ENCODE results near the gene IFNE. TPM values are rescaled to one million over a fixed set of nuclear protein-coding genes. Genes with fewer than 3 reads are reported as not detected.

The IFNE gene
- total RNA-seq, 1 donor from 2014 or later: not detected

- peaks cover 9% of the 10 kb centered on the region for H3K9me3 ChIP-seq (replicated peaks)
- no peaks in the 10 kb centered on the region for H3K4me1 ChIP-seq
- H3K27me3 ChIP-seq (ENCODE audit: low read depth): peaks cover 12% of the 10 kb centered on the region
- no peak for DNase-seq
- no peaks in the 10 kb centered on the region for H3K36me3 ChIP-seq
- no peak overlapping the region for H3K27ac ChIP-seq (replicated peaks)
- H3K4me3 ChIP-seq: no peak overlapping the region
- TF ChIP-seq CTCF (IDR thresholded peaks at IDR 0.05; ENCODE audit: borderline replicate concordance): no peak
- intact Hi-C loops (cut with micrococcal nuclease): no loop called here
These were observed 41.2 kb upstream of the IFNE start for GRCh38 chr9:21523021-21524014.

- TF ChIP-seq CTCF (IDR thresholded peaks at IDR 0.05; ENCODE audit: borderline replicate concordance): no peak
- H3K4me3 ChIP-seq: no peak overlapping the region
- intact Hi-C loops (cut with micrococcal nuclease): no loop called here
- H3K36me3 ChIP-seq: no peaks in the 10 kb centered on the region
- DNase-seq: no peak
- no peak overlapping the region for H3K27ac ChIP-seq (replicated peaks)
- H3K4me1 ChIP-seq: no peaks in the 10 kb centered on the region
- peaks cover 9% of the 10 kb centered on the region for H3K9me3 ChIP-seq (replicated peaks)
- H3K27me3 ChIP-seq (ENCODE audit: low read depth): peaks cover 2% of the 10 kb centered on the region
These were observed 40.2 kb upstream of the IFNE start for GRCh38 chr9:21522348-21522747.

GRCh38 chr9:21521448-21521847 lies 39.3 kb upstream of the IFNE start:
- no peak for TF ChIP-seq CTCF (IDR thresholded peaks at IDR 0.05; ENCODE audit: borderline replicate concordance)
- intact Hi-C loops (cut with micrococcal nuclease): no loop called here
- Histone ChIP-seq H3K27me3 (ENCODE audit: low read depth) (no peaks in the 10 kb centered on the region), H3K9me3 (replicated peaks) (peaks cover 9% of the 10 kb centered on the region), H3K4me3 (no peak overlapping the region), H3K27ac (replicated peaks) (no peak overlapping the region), H3K4me1 (no peaks in the 10 kb centered on the region), H3K36me3 (no peaks in the 10 kb centered on the region)
- no peak for DNase-seq

GRCh38 chr9:21520501-21521228 lies 38.6 kb upstream of the IFNE start:
- Histone ChIP-seq H3K9me3 (replicated peaks) (peaks cover 9% of the 10 kb centered on the region), H3K27me3 (ENCODE audit: low read depth) (no peaks in the 10 kb centered on the region), H3K27ac (replicated peaks) (no peak overlapping the region), H3K4me3 (no peak overlapping the region), H3K4me1 (no peaks in the 10 kb centered on the region), H3K36me3 (no peaks in the 10 kb centered on the region)
- intact Hi-C loops (cut with micrococcal nuclease): no loop called here
- DNase-seq: no peak
- no peak for TF ChIP-seq CTCF (IDR thresholded peaks at IDR 0.05; ENCODE audit: borderline replicate concordance)

- H3K36me3 ChIP-seq: no peaks in the 10 kb centered on the region
- no peak for TF ChIP-seq CTCF (IDR thresholded peaks at IDR 0.05; ENCODE audit: borderline replicate concordance)
- peaks cover 9% of the 10 kb centered on the region for H3K9me3 ChIP-seq (replicated peaks)
- no peaks in the 10 kb centered on the region for H3K27me3 ChIP-seq (ENCODE audit: low read depth)
- no peak overlapping the region for H3K4me3 ChIP-seq
- intact Hi-C loops (cut with micrococcal nuclease): no loop called here
- no peaks in the 10 kb centered on the region for H3K4me1 ChIP-seq
- H3K27ac ChIP-seq (replicated peaks): no peak overlapping the region
- no peak for DNase-seq
These were observed 37.8 kb upstream of the IFNE start for GRCh38 chr9:21519855-21520434.
